ENCODE measurements around the gene ACAP3.

ACAP3 gene

GRCh38 chr1:1298861-1299685, 8.7 kb downstream of the ACAP3 start:
- no peak for TF ChIP-seq CTCF (IDR thresholded peaks at IDR 0.05; ENCODE audit: control insufficient read depth, extremely low read depth, insufficient read depth)
- no peak for DNase-seq (ENCODE audit: low read depth)
- no peak overlapping the region for H3K4me3 ChIP-seq (ENCODE audit: low read depth, low read length)

DNA sequence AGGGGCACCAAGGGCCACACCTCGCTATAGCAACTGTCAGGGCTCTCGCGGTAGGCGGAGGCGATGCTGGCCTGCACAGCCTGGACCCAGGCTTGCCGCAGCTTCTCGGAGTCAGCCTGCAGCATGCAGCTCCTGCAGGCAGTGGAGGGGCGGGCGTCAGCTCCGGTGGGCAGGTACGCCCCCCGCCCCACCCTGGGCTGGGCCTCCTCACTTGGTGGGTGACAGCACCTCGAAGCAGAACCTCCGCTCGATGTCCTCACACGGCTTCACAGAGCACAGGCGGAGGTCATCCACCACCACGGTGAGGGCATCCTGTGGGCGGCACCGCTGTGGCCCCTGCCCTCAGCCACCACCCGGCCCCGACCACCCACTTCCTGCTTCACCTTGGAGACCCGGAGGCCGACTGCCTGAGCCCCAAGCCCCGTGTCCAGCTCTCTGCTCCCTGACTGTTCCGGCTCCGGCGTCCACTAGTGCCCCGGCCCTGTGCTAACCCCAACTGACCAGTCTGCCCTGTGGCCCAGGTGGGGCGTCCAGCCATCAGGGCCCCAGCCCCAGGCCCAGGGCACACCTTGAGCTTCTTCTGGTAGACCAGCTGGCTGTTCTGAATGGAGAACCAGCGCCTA, 9.8 kb downstream of the ACAP3 start:
- H3K4me3 ChIP-seq (ENCODE audit: low read depth, low read length): no peak overlapping the region
- no peak for DNase-seq (ENCODE audit: low read depth)
- no peak for TF ChIP-seq CTCF (IDR thresholded peaks at IDR 0.05; ENCODE audit: control insufficient read depth, extremely low read depth, insufficient read depth)

DNA sequence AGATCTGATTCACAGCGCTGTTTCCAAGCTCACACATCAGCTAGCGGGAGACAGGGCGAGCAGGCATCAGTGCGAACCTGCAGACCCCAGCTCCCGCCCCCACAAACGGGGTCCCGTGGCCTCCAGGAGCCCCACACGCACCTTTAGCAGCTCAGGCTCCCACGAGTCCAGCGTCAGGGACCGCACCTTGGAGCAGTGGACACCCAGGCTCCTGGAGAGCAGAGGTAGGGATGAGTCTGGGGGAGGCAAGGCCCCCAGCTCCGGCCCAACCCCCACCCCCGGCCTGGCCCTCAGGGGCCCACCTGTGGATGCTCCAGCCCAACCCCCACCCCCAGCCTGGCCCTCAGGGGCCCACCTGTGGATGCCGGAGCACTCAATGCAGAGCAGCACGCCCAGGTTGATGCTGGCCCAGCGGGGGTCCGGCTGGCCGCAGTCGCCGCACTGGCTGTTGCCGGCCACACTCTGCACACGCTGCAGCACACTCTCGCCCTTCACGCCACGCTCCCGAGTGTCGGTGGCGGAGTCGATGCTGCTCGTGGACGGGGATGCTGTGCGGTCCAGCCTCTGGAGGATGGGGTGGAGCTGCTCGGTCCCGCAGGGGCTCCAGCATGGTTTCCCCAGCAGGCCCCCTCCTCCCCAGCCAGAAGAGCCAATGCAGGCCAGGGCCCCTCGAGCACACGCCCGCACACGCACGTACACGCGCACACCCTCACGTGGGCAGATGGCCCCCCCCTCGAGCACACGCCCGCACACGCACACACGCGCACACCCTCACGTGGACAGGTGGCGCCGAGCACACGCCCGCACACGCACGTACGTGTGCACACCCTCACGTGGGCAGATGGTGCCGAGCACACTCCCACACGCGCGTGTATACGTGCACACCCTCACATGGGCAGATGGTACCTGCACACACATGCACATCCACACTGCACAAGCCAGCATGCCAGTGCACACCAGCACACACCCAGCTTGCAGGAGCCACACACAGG, 11.4 kb downstream of the ACAP3 start:
- H3K4me3 ChIP-seq (ENCODE audit: low read depth, low read length): no peak overlapping the region

GRCh38 chr1:1295154-1295923, 12.4 kb downstream of the ACAP3 start:
- no peak for TF ChIP-seq CTCF (IDR thresholded peaks at IDR 0.05; ENCODE audit: control insufficient read depth, extremely low read depth, insufficient read depth)
- no peak for DNase-seq (ENCODE audit: low read depth)
- H3K4me3 ChIP-seq (ENCODE audit: low read depth, low read length): no peak overlapping the region

More for the DNA sequence above, 11.4 kb downstream of the ACAP3 start:
- no peak for TF ChIP-seq CTCF (IDR thresholded peaks at IDR 0.05; ENCODE audit: control insufficient read depth, extremely low read depth, insufficient read depth)
- no peak for DNase-seq (ENCODE audit: low read depth)

GRCh38 chr1:1294250-1294890, 13.4 kb downstream of the ACAP3 start:
- no peak for TF ChIP-seq CTCF (IDR thresholded peaks at IDR 0.05; ENCODE audit: control insufficient read depth, extremely low read depth, insufficient read depth)
- DNase-seq (ENCODE audit: low read depth): no peak
- no peak overlapping the region for H3K4me3 ChIP-seq (ENCODE audit: low read depth, low read length)
